AML-193 (cell line): ENCODE results near the gene APOBEC2.
A peak's percentile ranks its signal among the peaks of the same experiment; 100 is the strongest.

Source experiments
- DNase-seq, 2 experiments: peaks; one replicate each; lab custom pipeline; 2025; lab: John Stamatoyannopoulos, UW

APOBEC2 gene

DNA sequence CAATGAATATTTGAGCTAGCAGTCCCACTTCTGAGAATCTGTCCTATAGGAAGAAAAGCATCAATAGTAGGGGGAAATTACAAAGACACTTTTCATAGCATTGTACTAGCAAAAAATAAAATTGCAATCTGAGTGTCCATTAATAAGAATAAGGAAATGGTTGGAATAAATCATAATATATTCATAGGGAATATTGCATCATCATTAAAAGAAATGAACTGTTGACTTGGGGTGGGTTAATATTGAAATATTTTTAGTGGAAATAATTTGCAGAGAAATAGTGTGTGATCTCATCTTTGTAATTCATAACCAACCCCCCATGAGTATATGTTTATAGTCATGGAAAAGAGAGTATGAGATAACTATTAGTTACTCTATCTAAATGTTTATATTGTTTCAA is 32.2 kb downstream of the APOBEC2 start:
- no peak for DNase-seq

DNA sequence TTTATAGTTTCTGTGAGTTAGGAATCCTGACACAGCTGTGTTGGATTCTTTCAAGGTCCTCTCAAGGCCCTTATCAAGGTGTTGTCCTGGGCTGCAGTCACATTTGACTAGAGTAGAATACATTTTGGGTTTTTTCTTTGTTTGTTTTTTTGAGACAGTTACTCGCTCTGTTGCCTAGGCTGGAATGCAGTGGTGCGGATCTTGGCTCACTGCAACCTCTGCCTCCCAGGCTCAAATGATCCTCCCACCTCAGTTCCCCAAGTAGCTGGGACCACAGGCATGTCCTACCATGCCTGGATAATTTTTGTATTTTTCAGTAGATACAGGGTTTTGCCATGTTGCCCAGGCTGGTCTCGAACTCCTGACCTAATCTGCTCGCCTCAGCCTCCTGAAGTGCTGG is 35.4 kb downstream of the APOBEC2 start:
- no peak for DNase-seq

GRCh38 chr6:41090841-41091761 is 38.1 kb downstream of the APOBEC2 start:
- DNase-seq: no peak

DNA sequence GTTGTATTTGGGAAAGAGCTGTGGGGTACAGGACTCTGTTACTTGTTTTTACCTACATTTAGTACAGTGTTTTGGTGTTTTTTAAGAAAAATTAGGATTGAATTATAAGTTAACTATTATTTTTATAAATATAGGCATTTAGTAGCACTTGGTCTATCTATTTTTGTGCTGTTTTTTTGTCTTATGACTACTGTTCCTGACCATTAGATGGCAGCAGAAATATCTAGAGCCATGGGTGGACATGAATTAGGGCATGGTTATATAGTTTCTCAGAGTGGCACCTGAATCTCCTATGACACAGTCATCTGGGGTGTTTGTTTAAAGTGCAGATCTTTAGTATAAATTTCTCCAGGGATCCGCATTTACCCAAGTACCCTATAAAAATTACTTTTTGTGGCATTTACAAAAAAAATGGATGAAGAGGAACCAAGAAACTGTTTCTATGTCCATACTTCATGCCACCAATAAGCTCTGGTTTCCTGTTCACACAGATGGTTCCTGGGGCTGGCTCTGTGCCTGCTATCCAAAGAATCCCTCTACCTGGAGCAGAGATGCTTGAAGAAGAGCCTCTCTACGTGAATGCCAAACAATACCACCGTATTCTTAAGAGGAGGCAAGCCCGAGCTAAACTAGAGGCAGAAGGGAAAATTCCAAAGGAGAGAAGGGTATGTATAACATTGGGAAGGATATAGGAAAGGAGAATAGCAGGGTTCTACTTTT is 39.6 kb downstream of the APOBEC2 start:
- peak; percentile 60 to 68 for DNase-seq

DNA sequence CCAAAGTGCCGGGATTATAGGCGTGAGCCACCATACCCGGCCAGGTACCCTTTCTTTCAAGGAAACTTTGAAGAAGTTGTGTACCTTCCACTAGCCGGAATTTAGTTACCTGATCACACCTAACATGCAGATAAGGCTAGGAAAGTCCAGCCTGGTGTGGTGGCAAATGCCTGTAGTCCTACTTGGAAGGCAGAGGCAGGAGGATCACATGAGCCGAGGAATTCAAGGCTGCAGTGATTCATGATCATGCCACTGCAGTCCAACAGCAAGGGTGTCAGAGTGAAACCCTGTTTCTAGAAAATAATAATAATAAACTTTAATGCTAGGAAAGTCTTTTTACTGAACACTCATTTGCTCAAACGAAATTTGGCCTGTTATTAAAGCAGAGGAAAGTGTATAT is 40.7 kb downstream of the APOBEC2 start:
- DNase-seq: no peak

- no peak for DNase-seq
Measured at GRCh38 chr6:41097467-41098090, 44.6 kb downstream of the APOBEC2 start.

DNA sequence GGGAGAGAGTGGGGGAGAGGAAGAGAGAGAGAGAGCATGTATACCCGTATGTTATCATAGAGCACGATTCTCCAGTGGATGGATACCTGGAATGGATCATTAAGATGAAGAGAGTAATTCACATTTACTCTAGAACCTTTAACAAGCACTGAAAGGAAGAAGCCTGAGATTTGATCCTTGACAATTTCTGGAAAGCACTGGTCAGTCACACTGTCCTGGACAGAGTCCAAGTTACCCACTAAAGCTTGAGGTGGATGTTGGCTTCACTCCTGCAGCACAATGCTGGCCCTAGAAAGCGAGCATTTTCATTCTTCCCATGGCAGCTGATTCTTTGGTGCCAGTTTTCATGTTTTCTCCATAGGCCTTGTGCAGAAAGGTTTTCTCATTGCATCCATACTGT is 45.4 kb downstream of the APOBEC2 start:
- no peak for DNase-seq

DNA sequence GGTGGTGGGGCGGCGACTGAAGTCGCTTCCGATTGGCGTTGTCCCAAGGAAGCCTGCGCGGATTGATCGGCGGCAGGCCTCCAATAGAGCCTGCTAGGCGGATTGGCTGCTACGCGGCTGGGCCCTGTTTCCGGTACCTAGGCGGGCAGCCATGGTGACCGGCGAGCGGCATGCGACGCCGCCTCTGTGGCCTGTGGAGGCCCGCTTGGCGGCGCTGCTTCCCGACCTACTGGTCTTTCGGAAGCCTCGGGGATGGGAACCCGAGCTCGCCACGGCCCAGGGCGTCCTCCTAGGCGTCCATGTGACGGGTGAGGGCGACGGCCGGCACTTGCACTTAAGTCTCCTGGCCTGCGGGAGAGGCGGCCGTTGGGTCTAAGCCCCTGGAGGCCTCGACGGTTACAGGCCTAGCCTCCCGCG is 47.9 kb downstream of the APOBEC2 start:
- no peak for DNase-seq

- DNase-seq: no peak
Measured at GRCh38 chr6:41103847-41104246, 50.8 kb downstream of the APOBEC2 start.

- no peak for DNase-seq
Measured at GRCh38 chr6:41111017-41111416, 58.0 kb downstream of the APOBEC2 start.
